Measurements from ENCODE around the gene HSP90AA1. TPM values are rescaled to one million over a fixed set of nuclear protein-coding genes. Genes with fewer than 3 reads are reported as not detected.

HSP90AA1 gene
- total RNA-seq, 4 donors from 2014 or later, result 240 to 651 (median 430) TPM

DNA sequence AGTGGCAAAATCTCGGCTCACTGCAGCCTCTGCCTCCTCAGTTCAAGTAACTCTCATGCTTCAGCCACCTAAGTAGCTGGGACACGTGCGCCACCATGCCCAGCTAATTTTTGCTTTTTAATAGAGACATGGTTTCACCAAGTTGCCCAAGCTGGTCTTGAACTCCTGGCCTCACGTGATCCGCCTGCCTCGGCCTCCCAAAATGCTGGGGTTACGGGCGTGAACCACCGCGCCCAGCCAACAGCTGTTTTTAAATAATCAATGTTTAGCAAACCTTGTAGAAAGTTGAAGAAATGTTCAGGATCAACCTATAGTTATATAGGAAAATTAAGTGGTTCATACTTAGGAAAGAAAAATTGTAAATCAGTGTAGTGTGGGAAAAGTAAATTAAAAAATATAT lies 6.0 kb upstream of the HSP90AA1 start:
- peaks cover 24% of the 10 kb centered on the region for H3K4me1 ChIP-seq
- no peaks in the 10 kb centered on the region for H3K9me3 ChIP-seq
- DNase-seq (ENCODE audit: low spot score in 2 of 2), result no peak
- H3K36me3 ChIP-seq, result no peaks in the 10 kb centered on the region
- WGBS, result 94% methylated on average over 10 of the region's 10 CpGs
- H3K4me3 ChIP-seq, result no peak overlapping the region
- TF ChIP-seq POLR2A (IDR thresholded peaks at IDR 0.05) (no peak), EP300 (IDR thresholded peaks at IDR 0.05) (no peak), POLR2AphosphoS5 (IDR thresholded peaks at IDR 0.05) (no peak)
- TF ChIP-seq, protein P1, sequence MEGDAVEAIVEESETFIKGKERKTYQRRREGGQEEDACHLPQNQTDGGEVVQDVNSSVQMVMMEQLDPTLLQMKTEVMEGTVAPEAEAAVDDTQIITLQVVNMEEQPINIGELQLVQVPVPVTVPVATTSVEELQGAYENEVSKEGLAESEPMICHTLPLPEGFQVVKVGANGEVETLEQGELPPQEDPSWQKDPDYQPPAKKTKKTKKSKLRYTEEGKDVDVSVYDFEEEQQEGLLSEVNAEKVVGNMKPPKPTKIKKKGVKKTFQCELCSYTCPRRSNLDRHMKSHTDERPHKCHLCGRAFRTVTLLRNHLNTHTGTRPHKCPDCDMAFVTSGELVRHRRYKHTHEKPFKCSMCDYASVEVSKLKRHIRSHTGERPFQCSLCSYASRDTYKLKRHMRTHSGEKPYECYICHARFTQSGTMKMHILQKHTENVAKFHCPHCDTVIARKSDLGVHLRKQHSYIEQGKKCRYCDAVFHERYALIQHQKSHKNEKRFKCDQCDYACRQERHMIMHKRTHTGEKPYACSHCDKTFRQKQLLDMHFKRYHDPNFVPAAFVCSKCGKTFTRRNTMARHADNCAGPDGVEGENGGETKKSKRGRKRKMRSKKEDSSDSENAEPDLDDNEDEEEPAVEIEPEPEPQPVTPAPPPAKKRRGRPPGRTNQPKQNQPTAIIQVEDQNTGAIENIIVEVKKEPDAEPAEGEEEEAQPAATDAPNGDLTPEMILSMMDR (IDR thresholded peaks at IDR 0.05), result no peak
- H3K27ac ChIP-seq, result no peak overlapping the region
- H3K27me3 ChIP-seq, result no peaks in the 10 kb centered on the region

DNA sequence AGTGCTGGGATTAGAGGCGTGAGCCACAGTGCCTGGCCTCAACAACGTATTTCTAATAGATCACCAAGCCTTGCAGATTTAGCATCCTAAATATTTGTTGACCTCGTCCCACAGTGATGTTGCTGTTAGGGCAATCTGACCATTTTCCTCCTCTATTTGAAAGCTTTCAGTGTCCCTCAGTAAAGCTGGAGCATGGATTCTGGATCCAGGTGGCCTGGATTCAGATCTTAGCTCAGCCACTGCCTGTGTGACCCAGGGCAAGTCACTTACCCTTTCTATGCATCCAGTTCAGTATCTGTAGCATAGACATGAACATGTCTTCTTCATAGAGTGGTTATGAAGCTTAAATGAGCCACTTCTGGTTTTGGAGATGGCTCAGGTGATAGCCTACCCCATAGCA lies 3.9 kb upstream of the HSP90AA1 start:
- Histone ChIP-seq H3K9me3 (no peaks in the 10 kb centered on the region), H3K36me3 (no peaks in the 10 kb centered on the region), H3K4me3 (no peak overlapping the region), H3K4me1 (peaks cover 16% of the 10 kb centered on the region), H3K27ac (no peak overlapping the region), H3K27me3 (no peaks in the 10 kb centered on the region)
- no peak for DNase-seq (ENCODE audit: low spot score in 2 of 2)
- WGBS, result 88% methylated on average over 3 of the region's 3 CpGs
- TF ChIP-seq POLR2AphosphoS5 (IDR thresholded peaks at IDR 0.05) (no peak), POLR2A (IDR thresholded peaks at IDR 0.05) (no peak), EP300 (IDR thresholded peaks at IDR 0.05) (no peak)
- TF ChIP-seq, protein P1 (IDR thresholded peaks at IDR 0.05), result no peak

DNA sequence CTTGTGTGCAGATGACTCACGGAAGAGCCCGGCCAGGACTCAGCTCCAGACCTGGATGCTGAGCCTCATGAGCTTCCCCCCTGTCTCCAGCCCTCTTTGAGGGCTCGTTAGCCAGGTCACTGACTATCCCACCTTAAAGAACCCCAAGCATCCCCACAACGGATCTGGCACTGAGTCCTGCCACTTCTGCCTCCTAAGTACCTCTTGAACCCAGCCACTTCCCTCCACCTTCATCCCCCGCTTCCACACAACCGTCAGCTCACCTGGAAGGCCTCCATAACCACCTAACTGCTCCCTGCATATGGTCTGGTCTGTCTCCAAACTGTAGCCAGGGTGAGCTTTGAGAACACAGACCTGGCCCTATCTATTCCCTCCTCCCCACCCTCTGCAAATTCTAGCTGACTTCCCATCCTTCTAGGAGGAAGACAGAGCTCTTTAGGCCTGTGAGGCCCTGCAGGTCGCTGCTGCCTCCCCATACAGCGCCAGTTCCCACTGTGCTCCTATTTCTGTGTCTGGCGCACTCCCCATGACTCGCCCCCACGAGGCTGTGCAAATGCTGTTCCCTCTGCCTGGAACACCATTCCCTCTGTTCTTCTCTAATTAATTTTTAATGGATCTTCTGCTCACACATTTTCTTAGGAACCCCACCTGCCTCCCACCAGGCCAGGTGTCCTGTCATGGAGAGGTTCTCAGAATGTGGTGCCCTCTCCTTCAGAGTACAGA lies 2.9 kb upstream of the HSP90AA1 start:
- peaks cover 2% of the 10 kb centered on the region for H3K36me3 ChIP-seq
- H3K27ac ChIP-seq, result no peak overlapping the region
- H3K9me3 ChIP-seq, result no peaks in the 10 kb centered on the region
- TF ChIP-seq, protein P1 (IDR thresholded peaks at IDR 0.05), result no peak
- no peak for TF ChIP-seq EP300 (IDR thresholded peaks at IDR 0.05)
- TF ChIP-seq POLR2AphosphoS5 (IDR thresholded peaks at IDR 0.05), result no peak
- TF ChIP-seq POLR2A (IDR thresholded peaks at IDR 0.05), result no peak
- H3K27me3 ChIP-seq, result no peaks in the 10 kb centered on the region
- DNase-seq (ENCODE audit: low spot score in 2 of 2), result no peak
- WGBS, result 91% methylated on average over 11 of the region's 11 CpGs
- H3K4me1 ChIP-seq, result peaks cover 25% of the 10 kb centered on the region
- H3K4me3 ChIP-seq, result no peak overlapping the region

DNA sequence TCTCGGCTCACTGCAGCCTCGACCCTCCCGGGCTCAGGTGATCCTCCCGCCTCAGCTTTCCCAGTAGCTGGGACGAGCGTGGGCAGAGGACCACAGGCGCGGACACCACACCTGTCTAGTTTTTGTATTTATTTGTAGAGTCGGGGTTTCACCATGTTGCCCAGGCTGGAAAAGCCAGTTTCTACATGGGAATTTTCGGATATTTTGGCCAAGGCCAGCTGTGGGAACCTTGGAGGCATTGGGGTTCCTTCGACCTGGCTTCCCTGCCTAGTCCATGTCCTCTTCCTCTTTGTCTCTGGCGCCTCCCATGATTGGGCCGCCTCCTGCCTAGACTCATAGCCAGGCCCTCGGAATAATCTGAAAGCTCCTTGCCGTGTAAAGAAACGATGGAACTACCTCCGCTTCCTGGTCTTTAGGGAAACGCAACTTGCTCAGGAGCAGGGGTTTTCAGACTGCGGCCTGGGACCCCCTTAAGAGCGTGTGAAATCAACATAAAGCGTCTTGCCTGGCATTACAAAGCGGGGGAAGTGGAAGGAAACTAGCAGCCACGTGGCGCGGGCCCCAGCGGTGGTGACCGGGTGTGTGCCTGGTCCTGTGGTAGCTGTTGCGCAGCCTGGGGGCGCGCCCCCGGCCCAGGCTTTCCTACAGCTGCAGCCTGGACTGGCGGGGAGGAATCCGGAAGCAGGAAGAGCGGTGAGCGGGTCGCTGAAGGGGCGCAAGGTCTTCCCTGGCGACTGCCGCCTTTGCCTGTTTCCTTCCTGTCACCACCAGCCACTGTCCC lies 1.4 kb upstream of the HSP90AA1 start:
- Histone ChIP-seq H3K27ac (peak overlapping the region; percentile 100), H3K27me3 (no peaks in the 10 kb centered on the region), H3K9me3 (no peaks in the 10 kb centered on the region), H3K36me3 (peaks cover 18% of the 10 kb centered on the region), H3K4me1 (peaks cover 41% of the 10 kb centered on the region), H3K4me3 (peak overlapping the region; percentile 97)
- peak in 1 of 2 donors; percentile 84 for DNase-seq (ENCODE audit: low spot score in 2 of 2)
- TF ChIP-seq POLR2A (IDR thresholded peaks at IDR 0.05) (no peak), POLR2AphosphoS5 (IDR thresholded peaks at IDR 0.05) (no peak), EP300 (IDR thresholded peaks at IDR 0.05) (no peak)
- TF ChIP-seq, protein P1 (IDR thresholded peaks at IDR 0.05), result no peak
- WGBS, result 24% methylated on average over 32 of the region's 39 CpGs

DNA sequence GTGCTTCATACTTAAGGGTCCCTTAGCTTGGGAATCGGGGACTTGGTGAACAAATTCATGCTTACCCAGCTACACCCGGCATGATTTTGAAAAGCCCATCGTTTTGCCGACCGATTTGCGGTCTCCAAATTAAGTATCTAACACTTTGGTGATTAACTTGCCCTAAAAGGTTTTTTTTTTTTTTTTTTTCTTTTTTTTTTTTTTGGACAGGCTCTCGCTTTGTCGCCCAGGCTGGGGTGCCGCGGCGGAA lies 843 bp upstream of the HSP90AA1 start:
- Histone ChIP-seq H3K4me1 (peaks cover 46% of the 10 kb centered on the region), H3K4me3 (peak overlapping the region; percentile 97), H3K36me3 (peaks cover 23% of the 10 kb centered on the region), H3K27ac (peak overlapping the region; percentile 100), H3K27me3 (no peaks in the 10 kb centered on the region), H3K9me3 (no peaks in the 10 kb centered on the region)
- no peak for DNase-seq (ENCODE audit: low spot score in 2 of 2)
- 1% methylated on average over 11 of the region's 11 CpGs for WGBS
- TF ChIP-seq, protein P1 (IDR thresholded peaks at IDR 0.05), result no peak
- no peak for TF ChIP-seq EP300 (IDR thresholded peaks at IDR 0.05)
- no peak for TF ChIP-seq POLR2A (IDR thresholded peaks at IDR 0.05)
- TF ChIP-seq POLR2AphosphoS5 (IDR thresholded peaks at IDR 0.05), result no peak

All from suprapubic skin (tissue), 4 donors.